Caco-2 (cell line): ENCODE results near the gene DIAPH1. TPM values are rescaled to one million over a fixed set of nuclear protein-coding genes. Genes with fewer than 3 reads are reported as not detected.

ENCODE experiments used
- BruUV-seq: library from RNA; stranded (reverse); fragments of 400-500 nt; replicated peaks from 2 replicates; lab custom pipeline; 2021; lab: Mats Ljungman, UMichigan
- CTCF ChIA-PET: fragments of 300-600 bp; sonication (Branson Sonifier 250); formaldehyde crosslinking; loops from one replicate; lab custom pipeline; 2022; ENCODE audit warnings: antibody characterized with exemption; lab: Charles Lee
- POLR2A ChIA-PET: fragments of 300-600 bp; sonication (Branson Sonifier 250); formaldehyde crosslinking; loops from one replicate; lab custom pipeline; 2022; ENCODE audit warnings: antibody characterized with exemption; lab: Charles Lee
- DNase-seq, 2 experiments: peaks; one replicate each; pipeline versions ENCODE4 v3.0.0 to v3.0.0-alpha.2; 2020 to 2022
- H3K27me3 ChIP-seq: replicated peaks from 2 replicates; pipeline ENCODE4 v1.6.0; 2011; ENCODE audit warnings: low read length; ENCODE audit not compliant: control insufficient read depth, insufficient read depth
- H3K36me3 ChIP-seq: 2 replicates; pipeline ENCODE4 v1.5.1; 2011; ENCODE audit warnings: low read length; ENCODE audit not compliant: control insufficient read depth, insufficient read depth
- H3K4me1 ChIP-seq: fragments of 250-450 bp; sonication (Bioruptor Pico); 2 replicates; pipeline ENCODE4 v1.5.1; 2020; ENCODE audit warnings: mild to moderate bottlenecking
- H3K4me3 ChIP-seq: 2 replicates; pipeline ENCODE4 v1.5.1; 2011; ENCODE audit warnings: low read depth, mild to moderate bottlenecking, control low read depth, low read length
- H3K9me3 ChIP-seq: fragments of 250-450 bp; sonication (Bioruptor Pico); 2 replicates; pipeline ENCODE4 v1.5.1; 2020; ENCODE audit warnings: mild to moderate bottlenecking, moderate library complexity
- H3K27ac Mint-ChIP-seq: one replicate; pipeline ENCODE4 v1.8.0; 2022; ENCODE audit warnings: mixed read lengths; ENCODE audit not compliant: unreplicated experiment
- H3K27me3 Mint-ChIP-seq: one replicate; pipeline ENCODE4 v1.8.0; 2022; ENCODE audit warnings: mixed read lengths; ENCODE audit not compliant: insufficient read depth, unreplicated experiment
- H3K36me3 Mint-ChIP-seq: one replicate; pipeline ENCODE4 v1.8.0; 2022; ENCODE audit warnings: mild to moderate bottlenecking, mixed read lengths; ENCODE audit not compliant: insufficient read depth, unreplicated experiment
- H3K4me1 Mint-ChIP-seq: one replicate; pipeline ENCODE4 v1.8.0; 2022; ENCODE audit warnings: low read depth, mixed read lengths; ENCODE audit not compliant: unreplicated experiment
- H3K4me3 Mint-ChIP-seq: one replicate; pipeline ENCODE4 v1.8.0; 2022; ENCODE audit warnings: mild to moderate bottlenecking, moderate library complexity, mixed read lengths; ENCODE audit not compliant: unreplicated experiment
- H3K9me3 Mint-ChIP-seq: one replicate; pipeline ENCODE4 v1.8.0; 2022; ENCODE audit warnings: mixed read lengths; ENCODE audit not compliant: unreplicated experiment
- CTCF ChIP-seq, 2 experiments: fragments of 200-600 bp in 1 of 2; IDR thresholded peaks; 1 replicate in 1 of 2; 2 replicates in 1 of 2; pipeline versions ENCODE4 v1.5.1 to v1.8.0; 2011 to 2022; ENCODE audit warnings: antibody characterized with exemption in 1 of 2, control low read depth in 1 of 2, inconsistent platforms in 1 of 2, low read depth in 1 of 2, low read length in 1 of 2, mild to moderate bottlenecking in 1 of 2, moderate library complexity in 1 of 2; ENCODE audit not compliant: insufficient read depth in 1 of 2, severe bottlenecking in 1 of 2, unreplicated experiment in 1 of 2
- intact Hi-C: fragments of 100-400 bp; cut with micrococcal nuclease; formaldehyde crosslinking; loops from one replicate; pipeline ENCODE4 v1.10.0; 2022; ENCODE audit not compliant: unreplicated experiment
- total RNA-seq: library from RNA; stranded (reverse); gene quantifications from 2 replicates; pipeline ENCODE4 v1.2.3, GENCODE V29; 2022

The DIAPH1 gene
- total RNA-seq, 1 experiment from 2014 or later = 161 TPM

- DNase-seq = no peak
- Mint-ChIP-seq H3K27me3 (no peaks in the 10 kb centered on the region), H3K4me1 (no peaks in the 10 kb centered on the region), H3K4me3 (no peak overlapping the region), H3K9me3 (no peaks in the 10 kb centered on the region), H3K27ac (no peak overlapping the region), H3K36me3 (peaks cover 94% of the 10 kb centered on the region)
- POLR2A ChIA-PET = no interaction called here
- no TSS peak for BruUV-seq
- intact Hi-C loops = no loop called here
- H3K27me3 ChIP-seq = no peaks in the 10 kb centered on the region
- H3K4me3 ChIP-seq = no peak overlapping the region
- no peak for TF ChIP-seq CTCF (IDR thresholded peaks at IDR 0.05; ENCODE audit: insufficient read depth in 1 of 2, low read depth in 1 of 2, low read length in 1 of 2, severe bottlenecking in 1 of 2, unreplicated experiment in 1 of 2)
- no peaks in the 10 kb centered on the region for H3K9me3 ChIP-seq
- no peaks in the 10 kb centered on the region for H3K4me1 ChIP-seq
- H3K36me3 ChIP-seq = no peaks in the 10 kb centered on the region
- CTCF ChIA-PET = interaction anchor here (0.6 kb wide), 2 partner anchors 39 to 171 kb away, joined by 4 to 5 read pairs; no protein-coding TSS in a partner anchor
These were observed 100.8 kb downstream of the DIAPH1 start for GRCh38 chr5:141517880-141518617.

GRCh38 chr5:141517312-141517711 lies 101.5 kb downstream of the DIAPH1 start:
- no TSS peak for BruUV-seq
- ChIA-PET CTCF (no interaction called here), POLR2A (no interaction called here)
- H3K4me1 ChIP-seq = no peaks in the 10 kb centered on the region
- intact Hi-C loops = no loop called here
- no peak overlapping the region for H3K4me3 ChIP-seq
- Mint-ChIP-seq H3K9me3 (no peaks in the 10 kb centered on the region), H3K4me1 (no peaks in the 10 kb centered on the region), H3K36me3 (peaks cover 100% of the 10 kb centered on the region), H3K27ac (no peak overlapping the region), H3K4me3 (no peak overlapping the region), H3K27me3 (no peaks in the 10 kb centered on the region)
- H3K9me3 ChIP-seq = no peaks in the 10 kb centered on the region
- TF ChIP-seq CTCF (IDR thresholded peaks at IDR 0.05; ENCODE audit: insufficient read depth in 1 of 2, low read depth in 1 of 2, low read length in 1 of 2, severe bottlenecking in 1 of 2, unreplicated experiment in 1 of 2) = no peak
- no peak for DNase-seq
- H3K27me3 ChIP-seq = no peaks in the 10 kb centered on the region
- no peaks in the 10 kb centered on the region for H3K36me3 ChIP-seq

GRCh38 chr5:141516672-141517025 lies 102.2 kb downstream of the DIAPH1 start:
- intact Hi-C loops = no loop called here
- no peak overlapping the region for H3K4me3 ChIP-seq
- Mint-ChIP-seq H3K9me3 (no peaks in the 10 kb centered on the region), H3K27me3 (no peaks in the 10 kb centered on the region), H3K27ac (no peak overlapping the region), H3K4me3 (no peak overlapping the region), H3K4me1 (no peaks in the 10 kb centered on the region), H3K36me3 (peaks cover 100% of the 10 kb centered on the region)
- no peaks in the 10 kb centered on the region for H3K4me1 ChIP-seq
- BruUV-seq = no TSS peak
- ChIA-PET POLR2A (no interaction called here), CTCF (no interaction called here)
- no peaks in the 10 kb centered on the region for H3K27me3 ChIP-seq
- no peaks in the 10 kb centered on the region; the same call in 1 of the 2 replicates for H3K36me3 ChIP-seq
- DNase-seq = no peak
- TF ChIP-seq CTCF (IDR thresholded peaks at IDR 0.05; ENCODE audit: insufficient read depth in 1 of 2, low read depth in 1 of 2, low read length in 1 of 2, severe bottlenecking in 1 of 2, unreplicated experiment in 1 of 2) = no peak
- H3K9me3 ChIP-seq = no peaks in the 10 kb centered on the region
